ENCODE measurements around the gene ADGRE3. TPM values are rescaled to one million over a fixed set of nuclear protein-coding genes. Genes with fewer than 3 reads are reported as not detected.

ADGRE3 gene
- total RNA-seq (0.33 TPM), polyA plus RNA-seq (0.09 TPM)
- long read RNA-seq, donor 1, result 0 reads
- long read RNA-seq, donor 2, result 0 reads
- long read RNA-seq, donor 3, result 0 reads
- long read RNA-seq, donor 4, result 0 reads
- long read RNA-seq, donor 5, partial matches to known transcripts, result 0 of 1 reads
- long read RNA-seq, donor 5, other reads (novel, unspliced or antisense), result 0 of 1 reads
- long read RNA-seq, donor 6, result 0 reads
- long read RNA-seq, donor 7, result 0 reads
- long read RNA-seq, donor 8, result 0 reads
- long read RNA-seq, donor 9, result 0 reads
- long read RNA-seq, donor 10, result 0 reads

GRCh38 chr19:14674764-14675163, at the start of gene ADGRE3:
TSS of gene ADGRE3 (minus strand) at chr19:14674844. CDS start at chr19:14674770, 74 bp downstream.
- WGBS, result 27% methylated on average over 6 of the region's 6 CpGs
- DNase-seq (ENCODE audit: low read depth in 6 of 9, low spot score in 9 of 9), result no peak
- Histone ChIP-seq H3K9me3 (ENCODE audit: control insufficient read depth in 2 of 2, insufficient read depth in 1 of 2, low read length in 1 of 2) (peaks cover 0 to 4% of the 10 kb centered on the region in 2 donors), H3K36me3 (ENCODE audit: control insufficient read depth in 2 of 2, insufficient read depth in 2 of 2, low read length in 1 of 2) (no peaks in the 10 kb centered on the region), H3K4me3 (ENCODE audit: low read length in 2 of 2) (no peak within 1 kb of the TSS), H3K27me3 (ENCODE audit: control insufficient read depth in 2 of 2, insufficient read depth in 1 of 2, low read length in 1 of 2) (peaks cover 0 to 3% of the 10 kb centered on the region in 2 donors), H3K4me1 (ENCODE audit: control insufficient read depth in 2 of 2, insufficient read depth in 2 of 2, low read length in 2 of 2) (peaks cover 0 to 4% of the 10 kb centered on the region in 2 donors), H3K27ac (ENCODE audit: low read depth in 1 of 2, low read length in 1 of 2) (no peak within 1 kb of the TSS)

DNA sequence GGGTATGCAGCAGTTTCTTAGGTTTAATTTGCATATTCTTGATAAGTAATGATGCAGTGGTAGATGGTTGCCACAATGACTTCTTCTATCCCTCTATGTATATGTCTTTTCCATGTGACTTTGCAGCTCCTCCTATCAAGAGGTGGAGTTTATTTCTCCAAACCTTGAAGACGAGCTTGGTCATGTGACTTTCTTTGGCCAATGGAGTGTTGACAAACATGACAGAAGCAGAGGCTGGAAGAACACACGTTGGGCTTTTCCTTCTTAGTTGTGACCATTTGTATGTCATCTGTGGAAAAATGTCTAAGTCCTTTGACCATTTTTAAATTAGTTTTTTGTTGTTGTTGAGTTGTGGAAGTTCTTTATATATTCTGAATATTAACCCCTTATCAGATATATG, 47.5 kb upstream of the ADGRE3 start:
- DNase-seq (ENCODE audit: low read depth in 6 of 9, low spot score in 9 of 9), result no peak
- peaks cover 13 to 22% of the 10 kb centered on the region in 2 donors for H3K36me3 ChIP-seq (ENCODE audit: control insufficient read depth in 2 of 2, insufficient read depth in 2 of 2, low read length in 1 of 2)

DNA sequence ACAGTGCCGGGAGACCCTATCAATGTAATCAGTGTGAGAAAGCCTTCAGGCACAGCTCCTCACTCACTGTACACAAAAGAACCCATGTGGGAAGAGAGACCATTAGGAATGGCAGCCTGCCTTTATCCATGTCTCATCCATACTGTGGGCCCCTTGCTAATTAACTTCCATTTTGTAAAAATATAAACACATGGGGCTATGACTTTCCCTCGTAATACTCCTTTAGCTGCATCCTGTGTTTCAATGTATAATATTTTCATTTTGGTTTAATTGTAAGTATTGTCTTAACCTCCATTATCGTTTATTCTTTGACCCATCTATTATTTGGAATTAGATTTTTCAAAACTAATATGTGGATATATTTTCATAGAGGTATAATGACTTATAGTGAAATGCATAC, 44.5 kb upstream of the ADGRE3 start:
- Histone ChIP-seq H3K36me3 (ENCODE audit: control insufficient read depth in 2 of 2, insufficient read depth in 2 of 2, low read length in 1 of 2) (peaks cover 32 to 40% of the 10 kb centered on the region in 2 donors), H3K4me3 (ENCODE audit: low read length in 2 of 2) (no peak overlapping the region), H3K27me3 (ENCODE audit: control insufficient read depth in 2 of 2, insufficient read depth in 1 of 2, low read length in 1 of 2) (no peaks in the 10 kb centered on the region), H3K4me1 (ENCODE audit: control insufficient read depth in 2 of 2, insufficient read depth in 2 of 2, low read length in 2 of 2) (no peaks in the 10 kb centered on the region), H3K9me3 (ENCODE audit: control insufficient read depth in 2 of 2, insufficient read depth in 1 of 2, low read length in 1 of 2) (peaks cover 22 to 45% of the 10 kb centered on the region in 2 donors), H3K27ac (ENCODE audit: low read depth in 1 of 2, low read length in 1 of 2) (no peak overlapping the region)
- WGBS, result over 99% methylated on average over 3 of the region's 3 CpGs
- DNase-seq (ENCODE audit: low read depth in 6 of 9, low spot score in 9 of 9), result no peak

More for the DNA sequence above, 47.5 kb upstream of the ADGRE3 start:
- 97% methylated on average over 2 of the region's 2 CpGs for WGBS
- H3K9me3 ChIP-seq (ENCODE audit: control insufficient read depth in 2 of 2, insufficient read depth in 1 of 2, low read length in 1 of 2), result peaks cover 16 to 44% of the 10 kb centered on the region in 2 donors
- no peaks in the 10 kb centered on the region for H3K4me1 ChIP-seq (ENCODE audit: control insufficient read depth in 2 of 2, insufficient read depth in 2 of 2, low read length in 2 of 2)
- H3K4me3 ChIP-seq (ENCODE audit: low read length in 2 of 2), result no peak overlapping the region
- H3K27ac ChIP-seq (ENCODE audit: low read depth in 1 of 2, low read length in 1 of 2), result no peak overlapping the region
- no peaks in the 10 kb centered on the region for H3K27me3 ChIP-seq (ENCODE audit: control insufficient read depth in 2 of 2, insufficient read depth in 1 of 2, low read length in 1 of 2)

DNA sequence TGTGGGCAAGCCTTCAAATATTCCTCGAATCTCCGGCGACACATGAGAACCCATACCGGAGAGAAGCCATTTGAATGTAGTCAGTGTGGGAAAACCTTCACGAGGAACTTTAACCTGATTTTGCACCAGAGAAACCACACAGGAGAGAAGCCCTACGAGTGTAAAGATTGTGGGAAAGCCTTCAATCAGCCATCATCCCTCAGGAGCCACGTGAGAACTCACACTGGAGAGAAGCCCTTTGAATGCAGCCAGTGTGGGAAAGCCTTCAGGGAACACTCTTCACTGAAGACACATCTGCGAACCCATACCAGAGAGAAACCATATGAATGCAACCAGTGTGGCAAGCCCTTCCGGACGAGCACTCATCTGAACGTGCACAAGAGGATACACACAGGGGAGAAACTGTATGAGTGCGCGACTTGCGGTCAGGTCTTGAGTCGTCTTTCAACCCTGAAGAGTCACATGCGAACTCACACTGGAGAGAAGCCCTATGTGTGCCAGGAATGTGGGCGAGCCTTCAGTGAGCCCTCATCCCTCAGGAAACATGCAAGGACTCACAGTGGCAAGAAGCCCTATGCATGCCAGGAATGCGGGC, 44.0 kb upstream of the ADGRE3 start:
- peak in 1 of 9 donors; percentile 3 for DNase-seq (ENCODE audit: low read depth in 6 of 9, low spot score in 9 of 9)
- Histone ChIP-seq H3K27ac (ENCODE audit: low read depth in 1 of 2, low read length in 1 of 2) (no peak overlapping the region), H3K27me3 (ENCODE audit: control insufficient read depth in 2 of 2, insufficient read depth in 1 of 2, low read length in 1 of 2) (no peaks in the 10 kb centered on the region), H3K4me3 (ENCODE audit: low read length in 2 of 2) (no peak overlapping the region), H3K4me1 (ENCODE audit: control insufficient read depth in 2 of 2, insufficient read depth in 2 of 2, low read length in 2 of 2) (no peaks in the 10 kb centered on the region), H3K9me3 (ENCODE audit: control insufficient read depth in 2 of 2, insufficient read depth in 1 of 2, low read length in 1 of 2) (peaks cover 22 to 41% of the 10 kb centered on the region in 2 donors), H3K36me3 (ENCODE audit: control insufficient read depth in 2 of 2, insufficient read depth in 2 of 2, low read length in 1 of 2) (peaks cover 32 to 40% of the 10 kb centered on the region in 2 donors)
- WGBS, result 94% methylated on average over 18 of the region's 18 CpGs

GRCh38 chr19:14715841-14716240, 41.2 kb upstream of the ADGRE3 start:
- Histone ChIP-seq H3K36me3 (ENCODE audit: control insufficient read depth in 2 of 2, insufficient read depth in 2 of 2, low read length in 1 of 2) (peaks cover 39 to 40% of the 10 kb centered on the region in 2 donors), H3K9me3 (ENCODE audit: control insufficient read depth in 2 of 2, insufficient read depth in 1 of 2, low read length in 1 of 2) (peaks cover 22 to 45% of the 10 kb centered on the region in 2 donors), H3K27ac (ENCODE audit: low read depth in 1 of 2, low read length in 1 of 2) (no peak overlapping the region), H3K27me3 (ENCODE audit: control insufficient read depth in 2 of 2, insufficient read depth in 1 of 2, low read length in 1 of 2) (no peaks in the 10 kb centered on the region), H3K4me1 (ENCODE audit: control insufficient read depth in 2 of 2, insufficient read depth in 2 of 2, low read length in 2 of 2) (no peaks in the 10 kb centered on the region), H3K4me3 (ENCODE audit: low read length in 2 of 2) (no peak overlapping the region)
- WGBS, result 98% methylated on average over 4 of the region's 4 CpGs
- no peak for DNase-seq (ENCODE audit: low read depth in 6 of 9, low spot score in 9 of 9)

GRCh38 chr19:14704450-14704849, 29.8 kb upstream of the ADGRE3 start:
- Histone ChIP-seq H3K9me3 (ENCODE audit: control insufficient read depth in 2 of 2, insufficient read depth in 1 of 2, low read length in 1 of 2) (peaks cover 1 to 10% of the 10 kb centered on the region in 2 donors), H3K36me3 (ENCODE audit: control insufficient read depth in 2 of 2, insufficient read depth in 2 of 2, low read length in 1 of 2) (peaks cover 55 to 84% of the 10 kb centered on the region in 2 donors), H3K27ac (ENCODE audit: low read depth in 1 of 2, low read length in 1 of 2) (no peak overlapping the region), H3K27me3 (ENCODE audit: control insufficient read depth in 2 of 2, insufficient read depth in 1 of 2, low read length in 1 of 2) (no peaks in the 10 kb centered on the region), H3K4me1 (ENCODE audit: control insufficient read depth in 2 of 2, insufficient read depth in 2 of 2, low read length in 2 of 2) (no peaks in the 10 kb centered on the region), H3K4me3 (ENCODE audit: low read length in 2 of 2) (no peak overlapping the region)
- 97% methylated on average over 6 of the region's 6 CpGs for WGBS
- DNase-seq (ENCODE audit: low read depth in 6 of 9, low spot score in 9 of 9), result no peak

DNA sequence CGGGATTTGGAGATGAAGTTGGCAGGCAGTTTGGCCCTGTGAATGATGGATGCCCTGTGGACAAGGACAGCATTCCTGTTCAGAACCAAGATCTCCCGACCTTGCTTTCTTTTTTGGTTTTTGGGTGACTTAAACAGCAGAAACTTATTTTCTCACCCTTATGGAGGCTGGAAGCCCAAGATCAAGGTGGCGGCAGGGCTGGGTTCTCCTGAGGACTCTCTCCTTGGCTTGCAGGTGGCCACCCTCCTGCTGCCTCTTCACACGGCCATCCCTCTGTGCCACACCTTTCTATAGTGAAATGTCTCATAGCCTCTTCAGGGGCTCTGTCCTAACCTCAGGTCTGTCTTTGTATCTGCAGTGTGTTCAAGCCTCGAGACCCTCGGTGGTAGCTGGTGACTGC, 29.2 kb upstream of the ADGRE3 start:
- WGBS, result 97% methylated on average over 6 of the region's 6 CpGs
- Histone ChIP-seq H3K4me3 (ENCODE audit: low read length in 2 of 2) (no peak overlapping the region), H3K4me1 (ENCODE audit: control insufficient read depth in 2 of 2, insufficient read depth in 2 of 2, low read length in 2 of 2) (no peaks in the 10 kb centered on the region), H3K9me3 (ENCODE audit: control insufficient read depth in 2 of 2, insufficient read depth in 1 of 2, low read length in 1 of 2) (peaks cover 1 to 10% of the 10 kb centered on the region in 2 donors), H3K27me3 (ENCODE audit: control insufficient read depth in 2 of 2, insufficient read depth in 1 of 2, low read length in 1 of 2) (no peaks in the 10 kb centered on the region), H3K27ac (ENCODE audit: low read depth in 1 of 2, low read length in 1 of 2) (no peak overlapping the region), H3K36me3 (ENCODE audit: control insufficient read depth in 2 of 2, insufficient read depth in 2 of 2, low read length in 1 of 2) (peaks cover 53 to 84% of the 10 kb centered on the region in 2 donors)
- DNase-seq (ENCODE audit: low read depth in 6 of 9, low spot score in 9 of 9), result no peak

DNA sequence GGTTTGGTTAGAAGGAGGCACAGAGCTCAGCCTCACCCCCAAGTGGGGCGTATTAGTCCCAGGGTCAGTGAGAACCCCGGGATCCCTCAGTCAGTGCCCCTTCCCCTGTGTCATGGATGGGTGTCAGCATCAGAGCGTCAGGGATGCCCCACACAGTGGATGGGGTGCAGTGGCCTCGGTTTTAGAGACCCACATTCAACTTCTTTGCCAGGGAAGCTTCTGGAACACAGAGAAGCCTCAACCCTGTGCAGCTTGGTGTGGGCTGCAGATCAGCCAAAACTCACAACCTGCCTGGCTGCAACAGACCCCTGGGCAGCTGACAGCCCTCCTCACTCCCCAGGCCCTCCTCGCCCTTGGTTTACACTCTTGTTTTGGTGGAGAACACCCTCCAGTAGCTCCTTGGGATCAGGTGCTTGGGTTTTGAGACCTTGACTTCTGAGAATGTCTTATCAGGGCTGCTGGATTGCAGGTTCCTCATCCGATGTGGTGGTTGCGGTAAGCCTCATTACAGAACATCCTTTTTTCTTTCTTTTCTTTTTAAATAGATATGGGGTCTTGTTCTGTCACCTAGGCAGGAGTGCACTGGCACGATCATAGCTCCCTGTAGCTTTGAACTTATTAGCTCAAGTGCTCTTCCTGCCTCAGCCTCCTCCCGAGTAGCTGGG, 26.2 kb upstream of the ADGRE3 start:
- H3K4me1 ChIP-seq (ENCODE audit: control insufficient read depth in 2 of 2, insufficient read depth in 2 of 2, low read length in 2 of 2), result no peaks in the 10 kb centered on the region
- no peaks in the 10 kb centered on the region for H3K27me3 ChIP-seq (ENCODE audit: control insufficient read depth in 2 of 2, insufficient read depth in 1 of 2, low read length in 1 of 2)
- no peak overlapping the region for H3K27ac ChIP-seq (ENCODE audit: low read depth in 1 of 2, low read length in 1 of 2)
- H3K36me3 ChIP-seq (ENCODE audit: control insufficient read depth in 2 of 2, insufficient read depth in 2 of 2, low read length in 1 of 2), result peaks cover 52 to 72% of the 10 kb centered on the region in 2 donors
- 98% methylated on average over 9 of the region's 9 CpGs for WGBS
- no peak for DNase-seq (ENCODE audit: low read depth in 6 of 9, low spot score in 9 of 9)
- H3K9me3 ChIP-seq (ENCODE audit: control insufficient read depth in 2 of 2, insufficient read depth in 1 of 2, low read length in 1 of 2), result peaks cover 1 to 6% of the 10 kb centered on the region in 2 donors
- H3K4me3 ChIP-seq (ENCODE audit: low read length in 2 of 2), result no peak overlapping the region

DNA sequence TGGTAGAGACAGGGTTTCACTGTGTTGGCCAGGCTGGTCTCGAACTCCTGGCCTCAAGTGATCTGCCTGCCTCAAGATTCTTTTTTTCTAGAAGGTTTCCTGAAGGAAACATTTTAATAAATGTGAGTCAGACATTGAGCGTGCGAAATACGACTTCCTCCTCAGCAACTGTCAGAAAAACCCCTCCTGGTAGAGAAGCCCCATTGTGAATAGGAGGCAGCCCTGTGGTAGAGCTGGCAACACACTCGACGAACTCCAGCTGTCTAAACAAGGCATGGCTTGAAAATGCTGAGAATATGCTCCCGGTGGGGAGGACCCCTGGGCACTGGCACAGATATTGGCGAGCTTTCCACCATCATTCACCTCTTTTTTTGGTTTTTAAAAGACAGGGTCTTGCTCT, 25.0 kb upstream of the ADGRE3 start:
- Histone ChIP-seq H3K9me3 (ENCODE audit: control insufficient read depth in 2 of 2, insufficient read depth in 1 of 2, low read length in 1 of 2) (peaks cover 1 to 6% of the 10 kb centered on the region in 2 donors), H3K4me1 (ENCODE audit: control insufficient read depth in 2 of 2, insufficient read depth in 2 of 2, low read length in 2 of 2) (no peaks in the 10 kb centered on the region), H3K4me3 (ENCODE audit: low read length in 2 of 2) (no peak overlapping the region), H3K36me3 (ENCODE audit: control insufficient read depth in 2 of 2, insufficient read depth in 2 of 2, low read length in 1 of 2) (peaks cover 59 to 71% of the 10 kb centered on the region in 2 donors), H3K27ac (ENCODE audit: low read depth in 1 of 2, low read length in 1 of 2) (no peak overlapping the region), H3K27me3 (ENCODE audit: control insufficient read depth in 2 of 2, insufficient read depth in 1 of 2, low read length in 1 of 2) (no peaks in the 10 kb centered on the region)
- WGBS, result 92% methylated on average over 8 of the region's 8 CpGs
- DNase-seq (ENCODE audit: low read depth in 6 of 9, low spot score in 9 of 9), result no peak
